SU-DHL-6 (cell line): ENCODE results near the gene SGCG.

Experiments used
- EZH2phosphoT487 ChIP-seq: fragments of 200-600 bp; sonication (generic), shearing (Covaris generic); conservative IDR thresholded peaks from 2 replicates; pipeline ENCODE4 v1.6.1; 2018; ENCODE audit warnings: mild to moderate bottlenecking, antibody characterized with exemption, low read length, moderate library complexity, mixed read lengths
- TF ChIP-seq, protein P1 (sequence below): fragments of 200-600 bp; sonication (generic); IDR thresholded peaks from one replicate; pipeline ENCODE4 v1.5.1; 2017; ENCODE audit warnings: antibody characterized with exemption, mild to moderate bottlenecking, low read length, moderate library complexity; ENCODE audit not compliant: insufficient read depth, poor library complexity, severe bottlenecking

DNA sequence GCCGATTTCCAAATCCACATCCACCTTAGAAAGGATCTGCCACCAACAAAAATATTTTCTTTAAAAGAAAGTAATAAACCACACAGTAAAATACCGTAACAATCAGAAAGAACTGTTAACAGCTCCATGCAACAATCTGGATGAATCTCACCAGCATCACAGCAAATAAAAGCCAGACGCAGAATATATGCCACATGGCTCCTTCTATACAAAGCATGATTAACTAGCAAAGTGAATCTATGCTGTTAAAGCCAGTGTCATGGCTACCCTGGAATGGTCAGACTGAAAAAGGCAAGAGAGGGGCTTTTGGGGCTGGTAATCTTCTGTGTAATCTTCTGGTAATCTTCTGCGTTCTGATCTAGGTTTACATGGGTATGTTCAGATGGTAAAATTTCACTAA lies 171.4 kb downstream of the SGCG start:
- TF ChIP-seq, protein P1, sequence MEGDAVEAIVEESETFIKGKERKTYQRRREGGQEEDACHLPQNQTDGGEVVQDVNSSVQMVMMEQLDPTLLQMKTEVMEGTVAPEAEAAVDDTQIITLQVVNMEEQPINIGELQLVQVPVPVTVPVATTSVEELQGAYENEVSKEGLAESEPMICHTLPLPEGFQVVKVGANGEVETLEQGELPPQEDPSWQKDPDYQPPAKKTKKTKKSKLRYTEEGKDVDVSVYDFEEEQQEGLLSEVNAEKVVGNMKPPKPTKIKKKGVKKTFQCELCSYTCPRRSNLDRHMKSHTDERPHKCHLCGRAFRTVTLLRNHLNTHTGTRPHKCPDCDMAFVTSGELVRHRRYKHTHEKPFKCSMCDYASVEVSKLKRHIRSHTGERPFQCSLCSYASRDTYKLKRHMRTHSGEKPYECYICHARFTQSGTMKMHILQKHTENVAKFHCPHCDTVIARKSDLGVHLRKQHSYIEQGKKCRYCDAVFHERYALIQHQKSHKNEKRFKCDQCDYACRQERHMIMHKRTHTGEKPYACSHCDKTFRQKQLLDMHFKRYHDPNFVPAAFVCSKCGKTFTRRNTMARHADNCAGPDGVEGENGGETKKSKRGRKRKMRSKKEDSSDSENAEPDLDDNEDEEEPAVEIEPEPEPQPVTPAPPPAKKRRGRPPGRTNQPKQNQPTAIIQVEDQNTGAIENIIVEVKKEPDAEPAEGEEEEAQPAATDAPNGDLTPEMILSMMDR = no peak
- no peak for TF ChIP-seq EZH2phosphoT487
